BE2C (cell line): ENCODE data around the gene BCKDHB.

Experiments used
- DNase-seq: peaks from one replicate; pipeline ENCODE4 v3.0.0-alpha.2; 2020
- H3K27me3 ChIP-seq: fragments of 250-450 bp; sonication (Bioruptor Pico); 2 replicates; pipeline ENCODE4 v1.5.1; 2020; ENCODE audit warnings: mild to moderate bottlenecking
- H3K36me3 ChIP-seq: fragments of 250-450 bp; sonication (Bioruptor Pico); 2 replicates; pipeline ENCODE4 v1.5.1; 2020; ENCODE audit warnings: mild to moderate bottlenecking
- H3K4me1 ChIP-seq: fragments of 250-450 bp; sonication (Bioruptor Pico); 2 replicates; pipeline ENCODE4 v1.5.1; 2020
- H3K4me3 ChIP-seq: 2 replicates; pipeline ENCODE4 v1.5.1; 2011; ENCODE audit warnings: low read depth, low read length
- H3K9me3 ChIP-seq: fragments of 250-450 bp; sonication (Bioruptor Pico); 2 replicates; pipeline ENCODE4 v1.5.1; 2020
- TF ChIP-seq, protein P1 (sequence below): IDR thresholded peaks from 2 replicates; pipeline ENCODE4 v1.5.1; 2012; ENCODE audit warnings: mild to moderate bottlenecking, low read depth, low read length

The BCKDHB gene

DNA sequence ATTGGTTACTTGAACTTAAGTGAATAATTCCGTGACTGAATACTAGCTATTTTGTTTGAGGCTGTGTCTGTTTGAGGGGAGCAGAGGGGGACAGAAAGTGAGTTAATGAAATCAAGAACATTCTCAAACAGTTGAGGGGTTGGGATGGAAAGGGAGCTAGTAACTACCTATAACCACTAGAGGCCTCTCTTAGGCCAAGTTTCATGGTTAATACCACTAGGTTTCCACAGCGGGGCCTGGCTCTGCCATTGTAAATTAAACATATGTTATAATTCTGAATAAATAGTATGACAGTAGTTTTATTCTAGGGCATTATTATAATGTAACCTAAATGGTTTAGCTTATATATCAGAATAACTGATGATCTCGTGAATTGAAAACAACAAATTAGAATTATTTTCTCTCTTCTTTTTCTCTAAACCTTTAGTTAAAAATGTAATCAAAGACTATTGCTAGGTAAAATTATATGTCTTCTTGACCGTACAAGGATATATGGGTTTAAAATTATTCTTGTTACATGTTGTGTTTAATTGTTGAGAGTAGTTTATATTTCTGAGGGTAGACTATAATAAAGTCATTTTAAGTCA lies 108.1 kb downstream of the BCKDHB start:
- H3K4me3 ChIP-seq, result no peak overlapping the region
- peak; percentile 55 for DNase-seq
- TF ChIP-seq, protein P1, sequence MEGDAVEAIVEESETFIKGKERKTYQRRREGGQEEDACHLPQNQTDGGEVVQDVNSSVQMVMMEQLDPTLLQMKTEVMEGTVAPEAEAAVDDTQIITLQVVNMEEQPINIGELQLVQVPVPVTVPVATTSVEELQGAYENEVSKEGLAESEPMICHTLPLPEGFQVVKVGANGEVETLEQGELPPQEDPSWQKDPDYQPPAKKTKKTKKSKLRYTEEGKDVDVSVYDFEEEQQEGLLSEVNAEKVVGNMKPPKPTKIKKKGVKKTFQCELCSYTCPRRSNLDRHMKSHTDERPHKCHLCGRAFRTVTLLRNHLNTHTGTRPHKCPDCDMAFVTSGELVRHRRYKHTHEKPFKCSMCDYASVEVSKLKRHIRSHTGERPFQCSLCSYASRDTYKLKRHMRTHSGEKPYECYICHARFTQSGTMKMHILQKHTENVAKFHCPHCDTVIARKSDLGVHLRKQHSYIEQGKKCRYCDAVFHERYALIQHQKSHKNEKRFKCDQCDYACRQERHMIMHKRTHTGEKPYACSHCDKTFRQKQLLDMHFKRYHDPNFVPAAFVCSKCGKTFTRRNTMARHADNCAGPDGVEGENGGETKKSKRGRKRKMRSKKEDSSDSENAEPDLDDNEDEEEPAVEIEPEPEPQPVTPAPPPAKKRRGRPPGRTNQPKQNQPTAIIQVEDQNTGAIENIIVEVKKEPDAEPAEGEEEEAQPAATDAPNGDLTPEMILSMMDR, result peak; percentile 91

DNA sequence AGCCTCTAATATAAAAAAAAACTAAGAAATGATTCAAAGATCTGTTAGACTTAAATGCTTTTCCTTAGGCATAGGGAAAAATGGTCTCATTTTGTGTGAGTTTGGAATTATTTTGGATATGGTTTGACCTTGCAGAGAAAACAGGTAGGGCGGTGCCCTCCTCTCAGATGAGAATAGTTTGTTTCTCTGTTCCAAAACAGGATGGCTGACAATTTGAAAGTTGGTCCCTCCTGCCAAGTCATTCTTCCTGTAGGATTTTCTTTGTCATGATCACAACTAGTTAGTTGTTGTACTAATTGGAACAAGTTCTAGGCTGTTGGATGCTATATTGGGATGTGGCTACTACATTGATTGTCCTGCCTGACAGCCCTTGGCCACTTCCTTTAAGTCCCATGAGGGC lies 108.6 kb downstream of the BCKDHB start:
- Histone ChIP-seq H3K4me1 (peaks cover 24% of the 10 kb centered on the region), H3K9me3 (no peaks in the 10 kb centered on the region), H3K4me3 (no peak overlapping the region), H3K36me3 (no peaks in the 10 kb centered on the region), H3K27me3 (no peaks in the 10 kb centered on the region)
- TF ChIP-seq, protein P1, result no peak
- no peak for DNase-seq

More for the DNA sequence above, 108.1 kb downstream of the BCKDHB start:
- Histone ChIP-seq H3K4me1 (peaks cover 27% of the 10 kb centered on the region), H3K27me3 (no peaks in the 10 kb centered on the region), H3K36me3 (no peaks in the 10 kb centered on the region), H3K9me3 (no peaks in the 10 kb centered on the region)

DNA sequence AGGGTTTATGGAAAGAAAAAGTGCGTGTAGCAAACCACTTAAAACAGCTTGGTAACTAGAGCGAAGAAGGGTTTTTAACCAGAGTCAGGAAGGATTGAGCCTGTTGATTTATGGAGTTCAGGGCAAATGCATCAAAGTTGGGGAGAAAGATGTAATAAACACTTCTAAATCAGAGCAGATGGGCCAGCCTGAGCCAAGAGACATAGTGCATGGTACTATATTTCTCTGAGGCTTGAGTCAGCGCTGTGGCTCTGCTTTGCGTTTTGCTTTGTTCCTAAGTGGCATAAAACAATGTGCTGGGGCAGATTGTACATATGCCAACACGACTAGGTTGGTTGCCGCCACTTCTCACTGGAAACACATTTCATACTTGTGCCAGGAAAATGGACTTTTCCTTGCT lies 111.3 kb downstream of the BCKDHB start:
- Histone ChIP-seq H3K27me3 (no peaks in the 10 kb centered on the region), H3K36me3 (no peaks in the 10 kb centered on the region), H3K4me3 (no peak overlapping the region), H3K9me3 (no peaks in the 10 kb centered on the region), H3K4me1 (peaks cover 9% of the 10 kb centered on the region)
- TF ChIP-seq, protein P1, result no peak
- peak; percentile 11 for DNase-seq

DNA sequence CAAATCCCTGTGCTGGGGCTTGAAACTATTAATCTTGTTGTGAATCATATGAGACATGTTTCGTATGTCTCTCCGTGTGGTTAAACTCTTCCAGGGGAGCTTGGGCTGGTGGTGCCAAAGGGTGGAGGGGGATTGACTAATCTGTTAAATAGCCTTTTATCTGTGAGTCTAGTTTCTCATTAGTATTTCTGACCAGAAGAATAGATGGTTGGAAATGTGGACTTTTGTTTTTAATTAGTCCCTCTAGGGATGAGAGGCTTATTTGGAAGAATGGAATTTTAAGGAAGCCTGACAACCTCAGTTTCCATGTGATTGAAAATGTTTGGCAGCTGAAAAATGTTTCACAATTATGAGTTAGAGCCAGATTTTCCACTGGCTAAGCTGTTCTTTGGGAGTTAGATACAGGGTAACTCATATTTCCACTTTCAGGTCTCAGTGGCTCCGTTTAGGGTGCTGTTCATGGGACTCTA lies 117.3 kb downstream of the BCKDHB start:
- Histone ChIP-seq H3K4me3 (no peak overlapping the region), H3K36me3 (no peaks in the 10 kb centered on the region), H3K4me1 (no peaks in the 10 kb centered on the region), H3K9me3 (no peaks in the 10 kb centered on the region), H3K27me3 (no peaks in the 10 kb centered on the region)
- no peak for DNase-seq
- TF ChIP-seq, protein P1, result no peak

DNA sequence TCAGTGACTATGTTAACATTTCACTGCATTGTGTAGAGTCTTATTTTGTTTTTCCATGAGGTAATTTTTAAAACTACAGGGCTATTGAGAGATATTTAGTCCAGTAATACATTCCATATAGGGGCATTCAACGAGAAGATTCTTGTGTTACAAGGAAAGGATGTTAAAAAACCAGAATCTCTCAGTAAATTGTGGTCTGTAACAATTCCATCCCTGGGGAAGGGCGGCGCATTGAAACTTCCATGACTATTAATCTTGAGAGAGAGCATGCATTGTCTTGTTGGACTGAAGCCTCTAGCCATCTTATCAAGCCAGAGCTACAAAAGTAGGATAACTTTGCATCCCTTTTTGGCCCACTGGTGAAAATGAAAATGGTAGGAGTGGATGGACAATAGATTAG lies 119.7 kb downstream of the BCKDHB start:
- no peak for DNase-seq
- TF ChIP-seq, protein P1, result no peak
- no peaks in the 10 kb centered on the region for H3K9me3 ChIP-seq
- H3K4me1 ChIP-seq, result no peaks in the 10 kb centered on the region
- no peaks in the 10 kb centered on the region for H3K36me3 ChIP-seq
- H3K4me3 ChIP-seq, result no peak overlapping the region
- H3K27me3 ChIP-seq, result no peaks in the 10 kb centered on the region

DNA sequence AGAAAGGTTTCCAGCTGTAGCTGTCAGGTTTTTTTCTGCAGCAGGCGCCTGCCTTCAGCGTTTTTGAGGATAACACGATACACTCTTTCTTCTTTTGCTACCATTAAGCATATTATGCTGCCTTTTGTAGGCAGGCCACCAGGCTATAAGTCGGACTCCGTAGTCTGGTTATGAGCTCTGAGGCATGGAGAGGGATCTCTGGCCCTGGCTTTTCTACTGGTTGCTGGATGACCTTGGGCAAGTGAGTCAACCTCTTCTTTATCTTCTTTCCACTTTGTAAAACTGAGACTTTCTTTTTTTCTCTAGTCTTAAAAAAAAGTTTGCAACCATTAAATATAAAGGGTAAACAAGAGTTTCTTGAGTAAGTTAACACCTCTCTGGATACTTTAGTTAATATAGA lies 120.2 kb downstream of the BCKDHB start:
- Histone ChIP-seq H3K27me3 (no peaks in the 10 kb centered on the region), H3K36me3 (no peaks in the 10 kb centered on the region), H3K4me3 (no peak overlapping the region), H3K9me3 (no peaks in the 10 kb centered on the region), H3K4me1 (no peaks in the 10 kb centered on the region)
- no peak for DNase-seq
- TF ChIP-seq, protein P1, result no peak
